IMR-90 (cell line): ENCODE measurements around the gene IFT57.

ENCODE experiments used
- POLR2A ChIP-seq: IDR thresholded peaks from 2 replicates; pipeline ENCODE4 v1.6.1; 2012; ENCODE audit warnings: mild to moderate bottlenecking, low read depth, low read length
- TF ChIP-seq, protein P1 (sequence below): conservative IDR thresholded peaks from 2 replicates; pipeline ENCODE4 v1.5.1; 2012; ENCODE audit warnings: mild to moderate bottlenecking, low read depth, low read length, improper control_type of control experiment

DNA sequence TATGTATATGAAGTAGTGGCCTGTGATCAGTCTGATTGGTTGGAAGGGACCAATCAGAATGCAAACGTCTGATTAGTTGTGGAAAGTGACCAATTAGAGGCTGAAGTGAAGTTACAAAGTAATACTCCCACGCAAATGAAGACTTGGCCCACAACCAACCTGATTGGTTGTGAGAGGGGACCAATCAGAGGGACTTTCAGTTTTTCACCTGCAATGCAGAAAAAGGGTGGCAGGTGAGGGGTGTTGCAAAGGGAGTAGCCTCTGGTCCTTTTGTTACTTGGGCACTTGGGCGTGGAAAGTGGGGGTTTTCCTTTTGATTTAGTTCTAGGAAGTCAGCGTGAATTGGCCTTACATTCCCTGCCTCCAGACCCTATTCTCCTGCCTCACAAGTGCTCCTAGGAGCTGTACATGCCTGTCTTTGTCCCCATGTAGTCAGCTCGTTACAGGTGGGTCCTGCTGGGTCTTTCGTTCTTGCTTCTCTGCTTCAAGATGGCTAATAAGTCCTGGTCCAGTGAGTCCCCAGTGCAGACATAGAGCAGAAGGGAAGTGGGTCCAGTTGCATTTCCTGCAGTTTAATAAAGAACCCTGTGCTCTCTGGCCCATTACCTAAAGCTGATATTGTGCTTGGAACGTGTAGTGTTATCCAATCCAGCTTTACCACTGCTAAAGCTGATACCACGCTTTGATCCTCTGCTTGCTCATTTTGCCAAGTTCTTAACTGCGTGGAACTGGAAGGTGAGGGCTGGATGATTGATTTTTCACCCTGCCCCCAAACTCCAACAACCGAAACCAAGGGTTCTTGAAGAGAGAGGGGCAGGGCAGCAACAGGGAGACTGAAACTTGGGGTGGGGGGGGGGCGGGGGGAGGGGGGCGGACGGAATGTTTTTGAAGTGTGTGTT is 85.4 kb downstream of the IFT57 start:
- TF ChIP-seq, protein P1, sequence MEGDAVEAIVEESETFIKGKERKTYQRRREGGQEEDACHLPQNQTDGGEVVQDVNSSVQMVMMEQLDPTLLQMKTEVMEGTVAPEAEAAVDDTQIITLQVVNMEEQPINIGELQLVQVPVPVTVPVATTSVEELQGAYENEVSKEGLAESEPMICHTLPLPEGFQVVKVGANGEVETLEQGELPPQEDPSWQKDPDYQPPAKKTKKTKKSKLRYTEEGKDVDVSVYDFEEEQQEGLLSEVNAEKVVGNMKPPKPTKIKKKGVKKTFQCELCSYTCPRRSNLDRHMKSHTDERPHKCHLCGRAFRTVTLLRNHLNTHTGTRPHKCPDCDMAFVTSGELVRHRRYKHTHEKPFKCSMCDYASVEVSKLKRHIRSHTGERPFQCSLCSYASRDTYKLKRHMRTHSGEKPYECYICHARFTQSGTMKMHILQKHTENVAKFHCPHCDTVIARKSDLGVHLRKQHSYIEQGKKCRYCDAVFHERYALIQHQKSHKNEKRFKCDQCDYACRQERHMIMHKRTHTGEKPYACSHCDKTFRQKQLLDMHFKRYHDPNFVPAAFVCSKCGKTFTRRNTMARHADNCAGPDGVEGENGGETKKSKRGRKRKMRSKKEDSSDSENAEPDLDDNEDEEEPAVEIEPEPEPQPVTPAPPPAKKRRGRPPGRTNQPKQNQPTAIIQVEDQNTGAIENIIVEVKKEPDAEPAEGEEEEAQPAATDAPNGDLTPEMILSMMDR = no peak
- TF ChIP-seq POLR2A = no peak
